Measurements from ENCODE around the gene CAMK1D. TPM values are rescaled to one million over a fixed set of nuclear protein-coding genes. Genes with fewer than 3 reads are reported as not detected.

Gene CAMK1D
- total RNA-seq, 6 experiments from 2014 or later: 0.34 to 1.4 (median 0.43) TPM

DNA sequence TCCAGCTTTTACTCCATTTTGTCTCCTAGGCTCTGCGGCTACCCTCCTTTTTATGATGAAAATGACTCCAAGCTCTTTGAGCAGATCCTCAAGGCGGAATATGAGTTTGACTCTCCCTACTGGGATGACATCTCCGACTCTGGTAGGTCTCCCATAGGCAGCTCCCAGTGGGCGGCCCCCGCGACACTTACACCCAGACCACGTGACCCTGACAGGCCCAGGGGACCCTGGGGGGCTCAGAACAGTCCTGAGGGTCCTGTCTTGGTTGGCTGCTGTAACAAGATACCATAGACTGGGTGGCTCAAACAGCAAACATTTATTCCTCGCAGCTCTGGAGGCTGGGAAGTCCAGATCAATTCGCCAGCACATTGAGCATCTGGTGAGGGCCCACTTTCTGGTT lies 464.8 kb downstream of the CAMK1D start:
- TF ChIP-seq, protein P1, sequence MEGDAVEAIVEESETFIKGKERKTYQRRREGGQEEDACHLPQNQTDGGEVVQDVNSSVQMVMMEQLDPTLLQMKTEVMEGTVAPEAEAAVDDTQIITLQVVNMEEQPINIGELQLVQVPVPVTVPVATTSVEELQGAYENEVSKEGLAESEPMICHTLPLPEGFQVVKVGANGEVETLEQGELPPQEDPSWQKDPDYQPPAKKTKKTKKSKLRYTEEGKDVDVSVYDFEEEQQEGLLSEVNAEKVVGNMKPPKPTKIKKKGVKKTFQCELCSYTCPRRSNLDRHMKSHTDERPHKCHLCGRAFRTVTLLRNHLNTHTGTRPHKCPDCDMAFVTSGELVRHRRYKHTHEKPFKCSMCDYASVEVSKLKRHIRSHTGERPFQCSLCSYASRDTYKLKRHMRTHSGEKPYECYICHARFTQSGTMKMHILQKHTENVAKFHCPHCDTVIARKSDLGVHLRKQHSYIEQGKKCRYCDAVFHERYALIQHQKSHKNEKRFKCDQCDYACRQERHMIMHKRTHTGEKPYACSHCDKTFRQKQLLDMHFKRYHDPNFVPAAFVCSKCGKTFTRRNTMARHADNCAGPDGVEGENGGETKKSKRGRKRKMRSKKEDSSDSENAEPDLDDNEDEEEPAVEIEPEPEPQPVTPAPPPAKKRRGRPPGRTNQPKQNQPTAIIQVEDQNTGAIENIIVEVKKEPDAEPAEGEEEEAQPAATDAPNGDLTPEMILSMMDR (IDR thresholded peaks at IDR 0.05): no peak
- Mint-ChIP-seq H3K27me3 (ENCODE audit: insufficient read depth) (no peaks in the 10 kb centered on the region), H3K4me3 (no peak overlapping the region), H3K27ac (no peak overlapping the region), H3K4me1 (ENCODE audit: low read depth) (no peaks in the 10 kb centered on the region), H3K36me3 (ENCODE audit: low read depth) (peaks cover 4% of the 10 kb centered on the region; the same call in 1 of the 2 replicates), H3K9me3 (peaks cover 32% of the 10 kb centered on the region)
- no peak for DNase-seq

- peaks cover 1% of the 10 kb centered on the region; the same call in 1 of the 2 replicates for H3K27me3 Mint-ChIP-seq (ENCODE audit: insufficient read depth)
- H3K4me1 Mint-ChIP-seq (ENCODE audit: low read depth): no peaks in the 10 kb centered on the region
- H3K27ac Mint-ChIP-seq: no peak overlapping the region
- H3K9me3 Mint-ChIP-seq: peaks cover 35% of the 10 kb centered on the region
- TF ChIP-seq, protein P1 (IDR thresholded peaks at IDR 0.05): no peak
- H3K36me3 Mint-ChIP-seq (ENCODE audit: low read depth): peaks cover 3% of the 10 kb centered on the region; the same call in 1 of the 2 replicates
- DNase-seq: no peak
- no peak overlapping the region for H3K4me3 Mint-ChIP-seq
Observed at GRCh38 chr10:12819071-12819470, 469.7 kb downstream of the CAMK1D start.

- Mint-ChIP-seq H3K36me3 (ENCODE audit: low read depth) (no peaks in the 10 kb centered on the region), H3K9me3 (peaks cover 29% of the 10 kb centered on the region), H3K27ac (no peak overlapping the region), H3K4me1 (ENCODE audit: low read depth) (no peaks in the 10 kb centered on the region), H3K4me3 (no peak overlapping the region), H3K27me3 (ENCODE audit: insufficient read depth) (peaks cover 1% of the 10 kb centered on the region; the same call in 1 of the 2 replicates)
- no peak for DNase-seq
- TF ChIP-seq, protein P1 (IDR thresholded peaks at IDR 0.05): no peak
Observed at GRCh38 chr10:12819656-12820055, 470.3 kb downstream of the CAMK1D start.

DNA sequence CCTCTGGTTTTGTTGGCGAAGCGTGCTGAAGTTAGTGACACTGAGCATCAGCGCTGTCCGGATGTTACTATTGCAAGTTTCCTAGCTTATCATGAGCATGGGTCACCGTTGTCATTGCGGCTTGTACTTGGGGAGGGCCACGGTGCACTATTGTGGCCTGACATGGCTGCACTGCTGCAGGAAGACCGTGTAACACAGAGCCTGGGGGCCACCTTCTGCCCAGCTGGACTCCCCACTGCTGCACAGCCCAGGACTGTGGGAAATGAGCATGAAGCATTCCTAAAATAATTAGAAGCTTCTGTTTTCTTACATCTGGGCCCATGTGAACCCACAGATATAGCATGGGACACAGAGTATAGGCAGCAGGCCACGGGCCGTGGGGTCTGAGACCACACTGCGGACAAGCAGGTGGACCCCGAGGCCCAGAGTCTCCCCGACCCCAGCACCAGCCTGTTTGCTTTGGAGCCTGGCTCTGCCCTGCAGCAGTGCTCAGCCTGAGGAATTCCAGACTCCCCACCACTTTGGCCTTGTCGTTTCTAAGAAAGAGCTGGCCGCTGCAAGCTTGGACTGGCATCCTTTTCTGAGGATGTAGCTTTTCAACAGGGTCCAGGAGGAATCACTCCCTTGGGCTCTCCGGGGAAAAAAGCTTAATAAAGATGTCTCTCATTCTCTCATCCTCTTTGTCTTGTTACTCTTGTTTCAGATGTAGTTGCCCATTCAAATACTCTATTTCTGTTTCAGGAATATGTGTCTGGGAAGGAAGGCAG lies 473.0 kb downstream of the CAMK1D start:
- H3K27me3 Mint-ChIP-seq (ENCODE audit: insufficient read depth): peaks cover 1% of the 10 kb centered on the region; the same call in 1 of the 2 replicates
- no peak overlapping the region for H3K4me3 Mint-ChIP-seq
- H3K36me3 Mint-ChIP-seq (ENCODE audit: low read depth): no peaks in the 10 kb centered on the region
- TF ChIP-seq, protein P1 (IDR thresholded peaks at IDR 0.05): no peak
- H3K27ac Mint-ChIP-seq: no peak overlapping the region
- no peaks in the 10 kb centered on the region for H3K4me1 Mint-ChIP-seq (ENCODE audit: low read depth)
- DNase-seq: no peak
- H3K9me3 Mint-ChIP-seq: peaks cover 26% of the 10 kb centered on the region

DNA sequence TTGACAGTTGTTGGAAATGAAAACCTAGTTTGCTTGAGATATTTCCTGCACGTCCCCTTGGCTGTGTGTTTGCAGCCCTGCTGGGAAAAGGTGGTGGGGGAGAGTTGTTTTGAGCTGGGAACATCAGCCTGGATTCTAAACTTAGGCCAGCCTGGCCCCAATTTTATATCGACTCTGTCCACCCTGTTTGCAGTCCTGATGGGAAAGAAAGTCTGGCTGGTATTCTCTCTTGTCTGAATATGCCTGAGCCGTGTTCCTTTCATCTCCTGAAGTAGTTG lies 473.5 kb downstream of the CAMK1D start:
- no peak overlapping the region for H3K4me3 Mint-ChIP-seq
- H3K27ac Mint-ChIP-seq: no peak overlapping the region
- TF ChIP-seq, protein P1 (IDR thresholded peaks at IDR 0.05): no peak
- no peaks in the 10 kb centered on the region for H3K36me3 Mint-ChIP-seq (ENCODE audit: low read depth)
- H3K4me1 Mint-ChIP-seq (ENCODE audit: low read depth): no peaks in the 10 kb centered on the region
- H3K9me3 Mint-ChIP-seq: peaks cover 27% of the 10 kb centered on the region
- H3K27me3 Mint-ChIP-seq (ENCODE audit: insufficient read depth): peaks cover 1% of the 10 kb centered on the region; the same call in 1 of the 2 replicates
- no peak for DNase-seq
